Measurements from ENCODE around the gene PRR20C.

The PRR20C gene

DNA sequence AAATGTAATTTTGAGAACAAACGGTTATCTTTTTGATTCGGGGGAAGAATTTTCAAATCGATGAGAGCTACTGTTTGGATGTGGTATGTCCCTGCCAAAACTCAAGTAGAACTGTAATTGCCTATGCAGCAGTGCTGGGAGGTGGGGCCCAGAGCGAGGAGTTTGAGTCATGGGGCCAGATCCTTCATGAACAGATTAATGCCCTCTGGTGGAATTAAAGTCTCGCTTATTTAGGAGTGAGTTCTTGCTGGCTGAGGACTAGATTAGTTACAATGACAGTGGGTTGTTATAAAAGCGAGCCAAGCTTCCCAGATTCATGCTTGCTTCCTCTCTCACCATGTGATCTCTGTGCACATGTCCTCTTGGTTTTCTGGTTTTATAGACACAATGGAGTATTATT, 25.0 kb upstream of the PRR20C start (continued):
- TF ChIP-seq ZBTB6 (tag by site-specific recombination; IDR thresholded peaks at IDR 0.05) (no peak), ZXDB (tag by site-specific recombination; IDR thresholded peaks at IDR 0.05) (no peak)
- TF ChIP-seq, protein P1, sequence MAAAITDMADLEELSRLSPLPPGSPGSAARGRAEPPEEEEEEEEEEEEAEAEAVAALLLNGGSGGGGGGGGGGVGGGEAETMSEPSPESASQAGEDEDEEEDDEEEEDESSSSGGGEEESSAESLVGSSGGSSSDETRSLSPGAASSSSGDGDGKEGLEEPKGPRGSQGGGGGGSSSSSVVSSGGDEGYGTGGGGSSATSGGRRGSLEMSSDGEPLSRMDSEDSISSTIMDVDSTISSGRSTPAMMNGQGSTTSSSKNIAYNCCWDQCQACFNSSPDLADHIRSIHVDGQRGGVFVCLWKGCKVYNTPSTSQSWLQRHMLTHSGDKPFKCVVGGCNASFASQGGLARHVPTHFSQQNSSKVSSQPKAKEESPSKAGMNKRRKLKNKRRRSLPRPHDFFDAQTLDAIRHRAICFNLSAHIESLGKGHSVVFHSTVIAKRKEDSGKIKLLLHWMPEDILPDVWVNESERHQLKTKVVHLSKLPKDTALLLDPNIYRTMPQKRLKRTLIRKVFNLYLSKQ (tag by site-specific recombination; IDR thresholded peaks at IDR 0.05; ENCODE audit: borderline replicate concordance), result no peak

- Histone ChIP-seq H3K27ac (ENCODE audit: extremely low read depth, low read depth, low read length) (no peak overlapping the region), H3K4me1 (ENCODE audit: control insufficient read depth, insufficient read depth, low read length) (no peaks in the 10 kb centered on the region), H3K9me3 (ENCODE audit: control insufficient read depth, insufficient read depth, low read depth, low read length) (no peaks in the 10 kb centered on the region), H3K4me3 (ENCODE audit: low read depth, low read length) (no peak overlapping the region), H3K36me3 (ENCODE audit: control insufficient read depth in 2 of 2, insufficient read depth in 1 of 2, low read length in 2 of 2) (no peaks in the 10 kb centered on the region)
- ChIA-PET POLR2A (no interaction called here), CTCF (no interaction called here)
- TF ChIP-seq ZBTB20 (tag by site-specific recombination; IDR thresholded peaks at IDR 0.05) (no peak), ZFHX2 (tag by site-specific recombination; conservative IDR thresholded peaks at IDR 0.05) (no peak), IKZF3 (tag by site-specific recombination; IDR thresholded peaks at IDR 0.05) (no peak), HOXA7 (CRISPR knock-in tag; IDR thresholded peaks at IDR 0.05; ENCODE audit: borderline replicate concordance) (no peak), ZNF768 (tag by site-specific recombination; IDR thresholded peaks at IDR 0.05) (no peak)
- TF ChIP-seq, protein P2, sequence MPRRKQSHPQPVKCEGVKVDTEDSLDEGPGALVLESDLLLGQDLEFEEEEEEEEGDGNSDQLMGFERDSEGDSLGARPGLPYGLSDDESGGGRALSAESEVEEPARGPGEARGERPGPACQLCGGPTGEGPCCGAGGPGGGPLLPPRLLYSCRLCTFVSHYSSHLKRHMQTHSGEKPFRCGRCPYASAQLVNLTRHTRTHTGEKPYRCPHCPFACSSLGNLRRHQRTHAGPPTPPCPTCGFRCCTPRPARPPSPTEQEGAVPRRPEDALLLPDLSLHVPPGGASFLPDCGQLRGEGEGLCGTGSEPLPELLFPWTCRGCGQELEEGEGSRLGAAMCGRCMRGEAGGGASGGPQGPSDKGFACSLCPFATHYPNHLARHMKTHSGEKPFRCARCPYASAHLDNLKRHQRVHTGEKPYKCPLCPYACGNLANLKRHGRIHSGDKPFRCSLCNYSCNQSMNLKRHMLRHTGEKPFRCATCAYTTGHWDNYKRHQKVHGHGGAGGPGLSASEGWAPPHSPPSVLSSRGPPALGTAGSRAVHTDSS (tag by site-specific recombination; IDR thresholded peaks at IDR 0.05), result no peak
Measured at GRCh38 chr13:57136093-57136492, 17.8 kb upstream of the PRR20C start.

- H3K4me1 ChIP-seq (ENCODE audit: control insufficient read depth, insufficient read depth, low read length), result no peaks in the 10 kb centered on the region
- no peaks in the 10 kb centered on the region for H3K36me3 ChIP-seq (ENCODE audit: control insufficient read depth in 2 of 2, insufficient read depth in 1 of 2, low read length in 2 of 2)
- no peaks in the 10 kb centered on the region for H3K9me3 ChIP-seq (ENCODE audit: control insufficient read depth, insufficient read depth, low read depth, low read length)
- ChIA-PET CTCF (no interaction called here), POLR2A (no interaction called here)
- no peak overlapping the region for H3K4me3 ChIP-seq (ENCODE audit: low read depth, low read length)
- H3K27ac ChIP-seq (ENCODE audit: extremely low read depth, low read depth, low read length), result no peak overlapping the region
- no peak for TF ChIP-seq ZNF114 (tag by site-specific recombination; IDR thresholded peaks at IDR 0.05)
- TF ChIP-seq ZNF16 (tag by site-specific recombination; IDR thresholded peaks at IDR 0.05; ENCODE audit: low read depth), result no peak
- TF ChIP-seq, protein P3, sequence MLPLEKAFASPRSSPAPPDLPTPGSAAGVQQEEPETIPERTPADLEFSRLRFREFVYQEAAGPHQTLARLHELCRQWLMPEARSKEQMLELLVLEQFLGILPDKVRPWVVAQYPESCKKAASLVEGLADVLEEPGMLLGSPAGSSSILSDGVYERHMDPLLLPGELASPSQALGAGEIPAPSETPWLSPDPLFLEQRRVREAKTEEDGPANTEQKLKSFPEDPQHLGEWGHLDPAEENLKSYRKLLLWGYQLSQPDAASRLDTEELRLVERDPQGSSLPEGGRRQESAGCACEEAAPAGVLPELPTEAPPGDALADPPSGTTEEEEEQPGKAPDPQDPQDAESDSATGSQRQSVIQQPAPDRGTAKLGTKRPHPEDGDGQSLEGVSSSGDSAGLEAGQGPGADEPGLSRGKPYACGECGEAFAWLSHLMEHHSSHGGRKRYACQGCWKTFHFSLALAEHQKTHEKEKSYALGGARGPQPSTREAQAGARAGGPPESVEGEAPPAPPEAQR (tag by site-specific recombination; IDR thresholded peaks at IDR 0.05), result no peak
- TF ChIP-seq, protein P4, sequence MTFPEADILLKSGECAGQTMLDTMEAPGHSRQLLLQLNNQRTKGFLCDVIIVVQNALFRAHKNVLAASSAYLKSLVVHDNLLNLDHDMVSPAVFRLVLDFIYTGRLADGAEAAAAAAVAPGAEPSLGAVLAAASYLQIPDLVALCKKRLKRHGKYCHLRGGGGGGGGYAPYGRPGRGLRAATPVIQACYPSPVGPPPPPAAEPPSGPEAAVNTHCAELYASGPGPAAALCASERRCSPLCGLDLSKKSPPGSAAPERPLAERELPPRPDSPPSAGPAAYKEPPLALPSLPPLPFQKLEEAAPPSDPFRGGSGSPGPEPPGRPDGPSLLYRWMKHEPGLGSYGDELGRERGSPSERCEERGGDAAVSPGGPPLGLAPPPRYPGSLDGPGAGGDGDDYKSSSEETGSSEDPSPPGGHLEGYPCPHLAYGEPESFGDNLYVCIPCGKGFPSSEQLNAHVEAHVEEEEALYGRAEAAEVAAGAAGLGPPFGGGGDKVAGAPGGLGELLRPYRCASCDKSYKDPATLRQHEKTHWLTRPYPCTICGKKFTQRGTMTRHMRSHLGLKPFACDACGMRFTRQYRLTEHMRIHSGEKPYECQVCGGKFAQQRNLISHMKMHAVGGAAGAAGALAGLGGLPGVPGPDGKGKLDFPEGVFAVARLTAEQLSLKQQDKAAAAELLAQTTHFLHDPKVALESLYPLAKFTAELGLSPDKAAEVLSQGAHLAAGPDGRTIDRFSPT (tag by site-specific recombination; IDR thresholded peaks at IDR 0.05), result no peak
- no peak for TF ChIP-seq ZNF785 (tag by site-specific recombination; IDR thresholded peaks at IDR 0.05)
- TF ChIP-seq HOXC10 (CRISPR knock-in tag; IDR thresholded peaks at IDR 0.05), result no peak
- TF ChIP-seq GLIS1 (tag by site-specific recombination; IDR thresholded peaks at IDR 0.05), result no peak
- no peak for TF ChIP-seq ZNF488 (tag by site-specific recombination; IDR thresholded peaks at IDR 0.05)
- no peak for TF ChIP-seq ZNF624 (tag by site-specific recombination; IDR thresholded peaks at IDR 0.05)
- TF ChIP-seq ZSCAN16 (tag by site-specific recombination; IDR thresholded peaks at IDR 0.05), result no peak
- TF ChIP-seq ZNF623 (tag by site-specific recombination; IDR thresholded peaks at IDR 0.05), result no peak
- TF ChIP-seq ZBTB1 (tag by site-specific recombination; IDR thresholded peaks at IDR 0.05), result no peak
- no peak for TF ChIP-seq ZNF76 (tag by site-specific recombination; IDR thresholded peaks at IDR 0.05; ENCODE audit: borderline replicate concordance, low read depth)
- TF ChIP-seq PATZ1 (tag by site-specific recombination; IDR thresholded peaks at IDR 0.05), result no peak
Measured at GRCh38 chr13:57137585-57137984, 16.3 kb upstream of the PRR20C start.
